T1000 (cell line): ENCODE data around the gene ASS1.

Experiments
- DNase-seq: peaks from one replicate; lab custom pipeline; 2025; ENCODE audit warnings: mixed read lengths; lab: John Stamatoyannopoulos, UW

The ASS1 gene

DNA sequence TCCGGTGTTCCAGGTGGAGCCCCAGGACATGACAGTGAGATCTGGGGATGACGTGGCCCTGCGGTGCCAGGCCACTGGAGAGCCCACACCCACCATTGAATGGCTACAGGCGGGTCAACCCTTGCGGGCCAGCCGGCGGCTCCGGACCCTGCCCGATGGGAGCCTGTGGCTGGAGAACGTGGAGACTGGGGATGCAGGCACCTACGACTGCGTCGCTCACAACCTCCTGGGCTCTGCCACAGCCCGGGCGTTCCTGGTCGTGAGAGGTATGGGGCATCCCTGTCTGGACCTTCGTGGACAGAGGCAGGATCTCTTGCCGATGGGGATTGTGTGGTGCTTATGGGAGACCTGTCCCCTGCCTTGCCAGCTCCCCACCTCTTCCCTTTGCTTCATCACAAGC is 26.0 kb upstream of the ASS1 start:
- no peak for DNase-seq

DNA sequence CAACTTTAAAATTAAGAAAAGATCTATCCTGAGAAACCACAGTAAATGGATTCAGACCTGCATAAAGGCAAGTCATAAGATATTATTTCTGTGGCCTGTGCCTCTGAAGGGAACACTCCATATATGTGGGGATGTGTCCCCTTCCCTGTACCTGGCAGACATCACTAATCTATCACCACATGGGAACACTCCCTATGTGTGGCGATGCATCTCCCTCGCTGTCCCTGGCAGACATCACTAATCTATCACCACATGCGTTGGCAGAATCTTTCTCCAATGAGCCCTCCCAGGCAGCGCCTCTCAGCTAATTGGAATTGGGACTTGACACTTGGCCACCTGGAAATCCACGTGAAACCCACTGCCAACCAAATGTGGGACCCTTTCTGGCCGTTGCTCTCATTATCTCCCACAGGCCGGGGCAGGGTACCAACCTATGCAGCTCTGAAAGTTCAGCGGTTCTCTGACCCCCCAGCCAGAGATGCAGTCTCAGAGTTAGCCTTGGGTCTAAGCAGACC is 25.2 kb upstream of the ASS1 start:
- no peak for DNase-seq

DNA sequence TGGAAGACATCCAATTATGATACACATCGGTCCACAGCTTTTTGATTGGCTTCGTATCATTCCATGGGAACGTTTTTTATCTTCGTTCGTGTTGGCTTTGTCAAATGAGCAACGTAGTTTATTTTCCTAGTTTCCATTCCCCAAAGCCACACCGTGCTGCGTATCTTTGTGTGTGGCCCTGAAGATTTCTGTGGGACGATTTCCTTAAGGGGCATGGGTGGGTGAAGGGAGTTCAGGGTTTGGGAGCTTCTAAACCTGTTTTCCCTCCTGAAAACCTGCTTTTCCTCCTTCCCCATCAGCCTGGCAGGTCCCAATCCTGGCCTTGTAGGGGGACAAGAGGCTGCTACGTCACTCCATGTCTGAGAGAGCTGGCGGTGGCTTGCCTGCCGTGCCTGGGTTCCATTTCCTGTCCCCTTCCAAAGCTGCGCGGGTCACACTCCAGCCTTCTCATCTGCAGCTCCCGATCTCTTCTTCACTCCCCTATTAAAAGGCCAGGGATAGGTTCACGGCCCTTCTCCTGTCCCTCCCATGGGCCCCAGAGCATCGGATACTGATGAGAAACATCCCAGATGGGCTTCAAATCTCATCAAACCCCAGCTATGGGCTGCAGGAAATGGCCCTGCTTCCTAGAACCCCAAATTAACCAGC is 23.5 kb upstream of the ASS1 start:
- DNase-seq: no peak

DNA sequence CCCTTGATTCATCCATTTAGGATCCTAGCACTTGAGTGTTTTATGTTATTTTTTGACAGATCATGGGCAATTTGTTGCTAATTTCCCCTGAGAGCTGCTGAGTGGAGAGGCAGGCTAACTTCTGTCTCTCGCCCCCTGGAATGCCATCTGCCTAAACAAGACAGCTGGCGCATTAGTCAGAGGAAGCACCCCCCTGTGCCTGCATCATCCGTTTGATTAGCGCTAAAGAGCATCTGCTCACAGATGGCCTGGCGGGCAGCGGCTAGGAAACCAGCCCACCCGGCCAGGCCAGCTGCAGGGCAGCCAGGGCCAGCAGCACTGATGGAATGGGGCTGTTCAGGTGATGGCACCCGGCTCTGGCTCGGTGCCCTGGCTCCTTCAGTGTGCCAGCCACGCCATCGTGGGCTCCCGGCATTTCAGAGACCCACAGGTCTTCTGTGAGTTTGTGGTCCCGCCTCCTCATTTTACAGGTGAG is 22.9 kb upstream of the ASS1 start:
- DNase-seq: peak; percentile 66

DNA sequence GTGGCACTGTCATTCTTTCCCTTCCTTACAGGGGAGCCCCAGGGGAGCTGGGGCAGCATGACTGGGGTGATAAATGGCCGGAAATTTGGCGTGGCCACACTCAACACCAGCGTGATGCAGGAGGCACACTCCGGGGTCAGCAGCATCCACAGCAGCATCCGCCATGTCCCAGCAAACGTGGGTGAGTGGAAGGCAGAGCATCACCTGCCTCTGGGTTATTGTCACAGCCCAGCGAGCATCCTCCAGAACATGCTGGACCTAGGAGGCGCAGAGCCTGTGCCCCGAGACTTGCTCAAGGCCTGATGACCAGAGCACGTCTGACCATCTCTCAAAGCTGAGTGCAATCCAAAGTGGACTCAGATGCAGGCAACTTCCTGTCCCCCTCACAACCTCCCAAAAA is 22.2 kb upstream of the ASS1 start:
- DNase-seq: no peak

DNA sequence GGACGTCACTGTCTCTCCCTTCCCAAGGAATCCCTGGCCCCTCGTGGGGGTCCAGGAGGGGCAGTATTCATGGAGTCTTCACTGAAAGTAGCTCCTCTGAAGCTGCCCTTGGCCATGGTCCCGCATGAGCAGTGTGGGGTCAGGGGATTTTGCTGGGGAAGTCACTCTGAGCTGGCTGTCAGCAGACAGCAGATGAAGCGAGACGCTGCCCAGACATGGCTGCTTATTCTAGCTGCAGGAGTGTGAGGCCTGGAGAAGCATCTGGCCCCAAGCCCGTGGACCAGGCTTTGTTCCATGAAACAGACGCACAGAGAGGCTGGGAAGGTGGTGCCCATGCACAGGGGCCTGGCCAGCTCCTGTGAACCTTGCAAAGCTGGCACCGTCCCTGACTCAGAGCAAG is 21.5 kb upstream of the ASS1 start:
- DNase-seq: no peak

DNA sequence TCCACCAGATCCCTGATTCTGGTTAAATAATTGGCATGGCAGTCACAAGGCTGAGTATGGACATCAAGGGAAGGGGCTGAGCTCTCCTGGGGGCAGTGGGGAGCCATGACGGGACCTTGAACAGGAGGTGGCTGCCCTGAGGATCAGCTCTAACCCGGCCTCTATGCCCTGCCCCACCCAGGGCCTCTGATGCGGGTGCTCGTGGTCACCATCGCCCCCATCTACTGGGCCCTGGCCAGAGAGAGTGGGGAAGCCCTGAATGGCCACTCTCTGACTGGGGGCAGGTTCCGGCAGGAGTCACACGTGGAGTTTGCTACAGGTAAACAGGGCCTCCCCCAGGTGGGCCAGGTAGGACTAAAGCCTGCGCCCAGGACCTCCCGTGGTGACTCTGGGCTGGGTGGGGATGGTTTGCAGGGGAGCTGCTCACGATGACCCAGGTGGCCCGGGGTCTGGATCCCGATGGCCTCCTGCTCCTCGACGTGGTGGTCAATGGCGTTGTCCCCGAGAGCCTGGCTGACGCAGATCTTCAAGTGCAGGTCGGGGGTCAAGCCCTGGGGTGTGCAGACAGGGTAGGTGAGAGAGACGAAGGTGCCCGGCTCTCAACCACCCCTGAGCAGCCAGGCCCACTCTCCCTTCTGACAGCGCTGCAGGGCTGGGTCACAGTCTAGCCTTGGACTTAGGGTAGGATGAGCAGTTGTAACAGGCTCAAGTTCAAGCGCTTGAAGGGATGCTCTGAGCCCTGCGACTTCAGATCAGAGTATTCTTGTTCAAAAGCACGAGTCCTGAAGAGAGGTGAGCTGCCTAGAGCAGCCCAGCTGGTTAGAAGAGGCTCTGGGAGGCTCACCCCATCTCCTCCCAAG is 19.9 kb upstream of the ASS1 start:
- no peak for DNase-seq

DNA sequence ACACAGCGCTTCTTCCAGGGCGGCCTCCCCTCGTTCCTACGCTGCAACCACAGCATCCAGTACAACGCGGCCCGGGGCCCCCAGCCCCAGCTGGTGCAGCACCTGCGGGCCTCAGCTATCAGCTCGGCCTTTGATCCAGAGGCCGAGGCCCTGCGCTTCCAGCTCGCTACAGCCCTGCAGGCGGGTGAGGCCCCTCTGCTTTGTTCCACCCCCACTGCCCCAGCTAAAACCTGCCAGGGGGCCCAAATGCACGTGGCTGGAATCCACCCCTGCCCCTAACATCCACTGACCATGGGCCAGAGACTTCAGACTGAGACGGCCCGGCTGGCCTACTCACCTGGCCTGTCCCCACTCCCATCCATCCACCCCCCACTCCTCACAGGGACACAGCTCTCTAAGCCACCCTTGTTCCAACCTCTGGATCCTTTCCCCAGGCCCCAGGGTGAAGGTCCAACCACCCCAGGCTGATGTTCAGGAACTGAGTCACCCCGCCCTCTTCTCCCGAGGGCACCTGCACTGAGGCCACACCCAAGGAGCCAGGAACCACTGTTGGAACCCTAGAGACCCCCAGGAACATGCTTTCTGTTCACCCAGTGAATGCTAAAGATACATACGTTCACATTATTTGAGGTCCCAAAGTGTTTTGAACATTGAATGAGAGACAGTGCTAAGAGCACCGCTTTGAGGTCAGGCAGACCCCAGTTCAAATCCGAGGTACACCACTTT is 18.9 kb upstream of the ASS1 start:
- no peak for DNase-seq

DNA sequence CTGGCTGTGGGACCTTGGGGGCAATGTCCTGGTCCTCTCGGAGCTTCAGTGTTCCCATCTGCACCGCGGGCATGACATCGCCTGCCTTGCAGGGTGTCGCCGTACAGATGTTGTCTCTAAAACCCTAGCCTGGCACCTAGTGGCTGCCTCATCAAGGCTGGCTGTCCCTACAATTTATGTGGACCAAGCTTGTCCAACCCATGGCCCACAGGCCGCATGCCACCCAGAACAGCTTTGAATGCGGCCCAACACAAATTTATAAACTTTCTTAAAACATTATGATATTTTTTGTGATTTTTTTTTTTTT is 18.3 kb upstream of the ASS1 start:
- DNase-seq: no peak

DNA sequence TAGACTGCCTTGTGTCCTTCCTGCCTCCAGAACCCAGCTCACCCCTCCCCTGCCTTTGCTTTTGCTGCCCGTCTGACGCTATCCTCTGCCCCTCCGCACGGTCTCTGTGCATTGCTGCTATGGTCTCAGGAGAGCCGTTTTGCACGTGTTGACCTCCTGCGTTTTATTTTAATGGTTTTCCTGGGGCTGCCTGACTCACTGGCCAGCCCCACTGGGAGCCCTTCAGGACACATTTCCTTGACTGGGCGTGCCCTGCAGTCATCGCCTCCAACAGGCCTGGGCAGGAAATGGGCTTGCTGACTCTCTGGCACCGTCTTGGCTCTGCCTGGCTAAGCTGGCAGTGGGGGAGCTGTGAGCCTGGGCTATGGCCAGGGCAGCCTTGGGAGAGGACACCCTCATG is 17.9 kb upstream of the ASS1 start:
- peak; percentile 92 for DNase-seq

DNA sequence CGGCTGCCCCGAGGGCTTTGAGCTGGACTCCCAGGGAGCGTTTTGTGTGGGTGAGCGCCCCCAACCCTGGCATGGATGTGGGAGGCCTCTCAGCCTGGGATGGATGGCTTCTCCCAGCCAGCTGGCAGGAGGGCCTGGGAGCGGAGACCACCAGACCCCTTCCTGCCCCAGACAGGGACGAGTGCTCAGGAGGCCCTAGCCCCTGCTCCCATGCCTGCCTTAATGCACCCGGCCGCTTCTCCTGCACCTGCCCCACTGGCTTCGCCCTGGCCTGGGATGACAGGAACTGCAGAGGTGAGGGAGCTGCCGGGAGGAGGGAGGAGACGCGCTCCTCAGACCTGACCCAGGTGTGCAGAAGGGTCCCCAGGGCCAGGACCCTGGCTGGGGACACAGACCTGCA is 17.4 kb upstream of the ASS1 start:
- DNase-seq: no peak

DNA sequence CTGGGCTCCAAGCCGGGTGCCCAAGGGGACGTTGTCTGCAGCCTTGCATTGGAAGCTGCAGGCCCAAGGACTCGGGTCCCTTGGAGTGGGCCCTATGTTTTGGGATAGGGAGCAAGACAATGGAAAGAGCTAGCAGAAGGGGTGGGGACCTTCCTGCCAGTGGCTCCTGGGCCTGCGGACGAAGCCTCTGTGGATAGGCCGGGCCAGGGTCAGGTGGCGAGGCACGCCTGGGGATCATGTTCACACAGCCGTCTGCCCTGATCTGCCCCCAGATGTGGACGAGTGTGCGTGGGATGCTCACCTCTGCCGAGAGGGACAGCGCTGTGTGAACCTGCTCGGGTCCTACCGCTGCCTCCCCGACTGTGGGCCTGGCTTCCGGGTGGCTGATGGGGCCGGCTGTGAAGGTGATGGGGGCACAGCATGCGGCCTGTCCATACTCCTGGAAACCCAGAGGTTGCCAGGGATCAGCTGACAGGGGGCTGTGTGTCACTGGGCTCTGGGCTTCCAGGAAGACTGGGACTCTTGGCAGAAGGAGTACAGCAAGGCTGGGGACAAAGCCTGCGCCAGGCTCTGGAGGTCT is 16.6 kb upstream of the ASS1 start:
- DNase-seq: no peak

DNA sequence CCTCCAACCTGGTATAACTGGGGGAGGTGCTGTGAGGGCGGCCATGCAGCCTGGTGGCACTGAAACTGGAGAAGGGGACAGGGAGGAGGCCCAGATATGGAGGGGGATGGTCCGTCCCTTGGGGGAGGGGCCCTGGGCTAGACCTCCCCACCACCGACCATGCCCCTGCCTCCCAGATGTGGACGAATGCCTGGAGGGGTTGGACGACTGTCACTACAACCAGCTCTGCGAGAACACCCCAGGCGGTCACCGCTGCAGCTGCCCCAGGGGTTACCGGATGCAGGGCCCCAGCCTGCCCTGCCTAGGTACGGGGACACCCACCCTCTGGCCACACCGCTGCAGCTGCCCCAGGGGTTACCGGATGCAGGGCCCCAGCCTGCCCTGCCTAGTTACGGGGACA is 15.4 kb upstream of the ASS1 start:
- no peak for DNase-seq

DNA sequence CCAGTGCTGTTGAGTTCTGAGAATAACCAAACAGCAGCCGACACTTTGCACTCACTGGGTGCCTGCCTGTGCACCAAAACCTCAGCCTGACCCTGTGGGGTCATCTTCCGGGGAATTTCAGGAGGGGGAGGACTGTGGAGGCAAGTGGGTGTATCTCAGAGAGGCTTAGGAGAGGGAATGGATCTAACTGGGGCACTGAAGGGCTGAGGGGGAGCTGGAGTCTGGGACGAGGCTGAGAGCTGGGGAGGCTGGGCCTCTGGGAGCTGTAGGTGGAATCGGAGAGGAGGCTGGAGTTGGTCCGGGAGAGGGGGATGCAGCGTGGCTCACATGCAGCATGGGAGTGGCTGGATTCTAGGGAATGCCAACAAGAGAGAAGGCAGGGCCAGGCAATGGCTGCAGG is 14.9 kb upstream of the ASS1 start:
- DNase-seq: no peak

DNA sequence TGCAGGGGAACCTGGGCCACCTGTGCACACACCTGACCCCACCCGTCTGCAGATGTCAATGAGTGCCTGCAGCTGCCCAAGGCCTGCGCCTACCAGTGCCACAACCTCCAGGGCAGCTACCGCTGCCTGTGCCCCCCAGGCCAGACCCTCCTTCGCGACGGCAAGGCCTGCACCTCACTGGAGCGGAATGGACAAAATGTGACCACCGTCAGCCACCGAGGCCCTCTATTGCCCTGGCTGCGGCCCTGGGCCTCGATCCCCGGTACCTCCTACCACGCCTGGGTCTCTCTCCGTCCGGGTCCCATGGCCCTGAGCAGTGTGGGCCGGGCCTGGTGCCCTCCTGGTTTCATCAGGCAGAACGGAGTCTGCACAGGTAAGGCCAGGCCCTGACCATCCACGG is 14.5 kb upstream of the ASS1 start:
- DNase-seq: no peak

DNA sequence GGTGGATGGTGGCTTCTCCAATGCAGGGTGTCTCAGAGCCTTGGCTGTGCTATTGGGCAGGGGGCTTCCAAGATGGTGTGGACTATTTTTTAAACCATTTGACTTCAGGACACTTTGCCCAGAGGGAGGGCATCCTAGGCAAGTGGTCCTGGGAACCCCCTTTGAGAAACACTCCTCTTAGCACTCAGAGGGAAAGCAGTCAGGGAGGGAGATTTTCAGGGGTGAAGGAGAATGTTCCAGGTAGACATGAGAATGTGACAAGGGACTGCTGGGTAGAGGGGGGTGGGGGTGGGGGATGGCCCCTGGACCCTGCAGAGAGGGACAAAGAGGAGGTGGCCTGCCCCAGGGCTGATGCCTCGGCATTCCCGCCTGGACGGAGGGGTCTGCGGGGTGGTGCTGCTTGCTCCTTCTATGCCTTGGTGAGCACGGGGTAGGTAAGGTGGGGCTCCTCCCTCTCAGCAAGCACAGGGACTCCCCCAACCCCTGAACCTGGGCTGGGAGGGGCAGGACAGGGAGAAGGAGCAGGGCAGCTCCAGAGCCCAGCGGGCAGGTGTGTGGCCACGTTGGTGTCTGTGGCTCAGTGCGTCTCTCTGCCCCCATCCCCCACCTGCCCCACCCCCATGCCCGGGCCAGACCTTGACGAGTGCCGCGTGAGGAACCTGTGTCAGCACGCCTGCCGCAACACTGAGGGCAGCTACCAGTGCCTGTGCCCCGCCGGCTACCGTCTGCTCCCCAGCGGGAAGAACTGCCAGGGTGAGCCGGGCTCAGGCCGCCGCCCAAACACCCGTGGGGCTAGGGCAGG is 13.8 kb upstream of the ASS1 start:
- no peak for DNase-seq

DNA sequence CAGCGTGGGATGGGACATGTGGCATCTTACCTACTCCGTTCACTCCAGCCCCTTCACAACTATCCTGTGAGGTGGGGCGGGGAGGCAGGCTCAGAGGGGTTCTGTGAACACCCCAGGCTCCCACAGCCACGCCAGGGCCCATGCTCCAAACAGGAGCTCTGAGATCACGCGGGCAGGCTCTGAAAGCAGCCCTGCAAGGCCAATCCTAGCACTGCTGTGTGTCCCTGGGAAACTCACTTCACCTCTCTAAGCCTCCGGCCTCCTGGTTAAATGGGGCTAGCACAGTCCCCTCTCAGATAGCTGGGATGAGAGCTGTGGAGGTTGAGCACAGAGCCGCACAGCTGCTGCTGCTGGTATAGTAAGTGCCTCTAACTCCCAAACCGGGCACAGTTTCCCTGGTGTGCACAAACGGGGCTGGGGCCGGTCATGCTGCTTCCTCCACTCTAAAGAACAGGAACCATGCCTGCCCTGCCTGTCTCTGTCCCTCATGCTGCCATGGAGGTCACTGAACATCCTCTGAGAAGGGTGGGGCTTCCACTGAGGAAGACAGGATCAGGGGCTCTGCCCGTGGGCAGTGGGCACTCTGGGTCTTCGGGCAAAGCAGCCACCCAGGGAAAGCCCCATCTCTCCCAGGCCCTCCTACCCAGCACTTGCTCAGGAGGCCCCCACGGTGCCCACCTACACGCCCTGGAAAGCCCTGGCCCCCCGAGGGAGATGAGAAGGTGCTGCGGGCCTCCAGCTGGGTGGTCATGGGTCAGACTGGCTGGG is 13.0 kb upstream of the ASS1 start:
- DNase-seq: no peak

DNA sequence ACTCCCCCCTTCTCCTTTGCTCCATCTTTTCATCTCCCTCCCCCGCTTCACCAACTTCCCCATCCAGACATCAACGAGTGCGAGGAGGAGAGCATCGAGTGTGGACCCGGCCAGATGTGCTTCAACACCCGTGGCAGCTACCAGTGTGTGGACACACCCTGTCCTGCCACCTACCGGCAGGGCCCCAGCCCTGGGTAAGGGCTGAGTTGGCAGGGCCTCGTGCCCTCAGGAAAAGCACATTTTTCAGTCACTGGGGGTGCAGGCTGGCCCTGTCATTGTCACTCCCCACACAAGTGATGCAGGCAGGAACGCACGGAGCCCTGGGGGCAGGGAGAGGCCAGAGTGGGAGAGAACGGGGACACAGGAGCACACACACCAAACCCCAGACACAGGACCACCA is 12.4 kb upstream of the ASS1 start:
- DNase-seq: no peak

DNA sequence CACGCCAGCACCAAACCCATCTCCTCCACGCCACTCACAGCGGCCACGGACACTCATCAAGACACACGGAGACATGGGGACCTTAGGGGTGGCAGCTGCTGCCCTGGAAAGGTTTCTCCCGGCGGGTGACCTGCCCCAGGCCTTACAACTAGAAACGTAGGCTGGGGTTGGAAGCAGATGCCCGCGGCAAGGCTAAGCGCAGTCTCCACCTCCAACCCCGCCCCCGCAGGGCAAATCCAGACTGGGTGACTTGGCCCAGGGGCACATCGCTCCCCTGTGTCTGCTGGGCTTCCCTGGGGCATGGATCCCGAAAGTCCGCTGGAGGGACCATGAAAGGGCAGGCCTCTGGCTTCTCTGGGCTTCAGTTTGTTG is 12.0 kb upstream of the ASS1 start:
- DNase-seq: no peak

DNA sequence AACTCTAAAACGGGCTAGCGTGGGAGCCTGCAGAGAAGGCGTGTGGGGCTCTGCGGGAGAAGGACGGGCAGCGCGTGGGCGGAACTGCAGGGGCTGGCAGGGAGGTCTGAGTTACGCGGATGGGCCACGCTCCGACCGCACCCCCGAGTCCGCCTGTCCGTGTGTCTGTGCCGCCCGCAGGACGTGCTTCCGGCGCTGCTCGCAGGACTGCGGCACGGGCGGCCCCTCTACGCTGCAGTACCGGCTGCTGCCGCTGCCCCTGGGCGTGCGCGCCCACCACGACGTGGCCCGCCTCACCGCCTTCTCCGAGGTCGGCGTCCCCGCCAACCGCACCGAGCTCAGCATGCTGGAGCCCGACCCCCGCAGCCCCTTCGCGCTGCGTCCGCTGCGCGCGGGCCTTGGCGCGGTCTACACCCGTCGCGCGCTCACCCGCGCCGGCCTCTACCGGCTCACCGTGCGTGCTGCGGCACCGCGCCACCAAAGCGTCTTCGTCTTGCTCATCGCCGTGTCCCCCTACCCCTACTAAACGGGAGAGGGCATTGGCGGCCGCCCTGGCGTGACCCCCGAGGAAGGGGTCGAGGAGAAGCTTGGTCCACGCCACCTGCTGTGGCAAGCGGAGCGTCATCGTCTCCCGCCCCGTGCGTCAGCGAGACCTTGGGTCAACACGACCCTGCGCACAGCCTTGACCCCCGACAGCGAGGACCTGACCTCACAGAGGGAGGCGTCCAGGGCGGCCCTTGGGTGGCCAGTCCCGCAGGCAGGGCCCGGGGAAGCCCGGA is 11.4 kb upstream of the ASS1 start:
- no peak for DNase-seq
